ENCODE measurements around the gene KRT31.
"Not testable (repeated sequence)": the region's sequence is repeated elsewhere in the genome, so short reads cannot be mapped to it uniquely, and the experiment has no call there.

KRT31 gene

GRCh38 chr17:41396996-41397660 is at the start of gene KRT31:
Gene KRT31, minus strand, starts transcription at chr17:41397608. Its CDS starts 69 bp downstream, at chr17:41397539.
- DNase-seq (ENCODE audit: low read depth, low spot score) = no peak

DNA sequence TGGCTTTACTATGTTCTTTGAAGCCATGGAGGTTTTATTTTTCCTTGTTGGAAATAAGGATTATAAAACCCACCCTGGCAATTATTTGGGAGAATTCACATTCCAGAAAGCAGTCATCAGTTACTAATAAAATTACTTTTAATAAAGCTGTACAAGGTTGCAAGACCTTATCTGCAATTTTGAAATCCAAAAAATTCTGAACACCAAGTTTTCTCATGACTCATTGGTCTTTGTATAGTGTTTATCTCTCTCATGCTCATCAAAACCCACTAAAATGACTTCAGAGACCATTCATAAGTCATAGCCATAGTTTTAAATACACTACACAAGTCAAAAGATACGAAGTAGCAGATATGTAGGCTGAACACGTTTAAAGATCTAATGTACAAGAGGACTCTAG is 49.4 kb upstream of the KRT31 start:
- DNase-seq (ENCODE audit: low read depth, low spot score) = no peak

- DNase-seq (ENCODE audit: low read depth, low spot score) = no peak
These were observed 47.2 kb upstream of the KRT31 start for GRCh38 chr17:41444640-41445039.

GRCh38 chr17:41444186-41444585 is 46.8 kb upstream of the KRT31 start:
- DNase-seq (ENCODE audit: low read depth, low spot score) = no peak

GRCh38 chr17:41442739-41443138 is 45.3 kb upstream of the KRT31 start:
- no peak for DNase-seq (ENCODE audit: low read depth, low spot score)

DNA sequence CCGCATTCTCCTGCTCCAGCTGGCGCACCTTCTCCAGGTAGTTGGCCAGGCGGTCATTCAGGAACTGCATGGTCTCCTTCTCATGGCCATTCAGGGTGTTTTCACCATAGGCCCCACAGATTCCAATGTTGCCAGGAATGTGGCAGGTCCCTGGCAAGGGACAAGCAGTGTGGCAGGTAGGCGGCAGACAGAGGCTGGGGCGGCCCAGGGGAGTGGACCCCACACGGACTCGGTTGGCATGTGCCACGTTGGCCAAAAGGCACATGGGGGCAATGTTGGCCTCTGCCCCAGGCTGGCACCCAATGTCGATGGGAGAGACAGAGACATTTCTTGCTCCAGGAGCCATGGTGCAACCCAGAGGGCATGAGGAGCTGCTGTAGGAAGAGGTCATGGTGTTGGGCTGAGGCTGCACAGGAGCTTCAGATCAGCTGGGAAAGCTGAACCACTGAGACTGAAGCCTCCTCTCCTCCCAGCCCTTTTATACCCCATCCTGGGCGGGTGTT is 43.2 kb upstream of the KRT31 start, which contains the start of gene KRT38:
KRT38 (minus strand) TSS at position 453 of the 503 bp plus-strand sequence; CDS start at position 391, 62 bp downstream.
- DNase-seq (ENCODE audit: low read depth, low spot score) = no peak

- no peak for DNase-seq (ENCODE audit: low read depth, low spot score)
These were observed 42.0 kb upstream of the KRT31 start for GRCh38 chr17:41439375-41439774.

DNA sequence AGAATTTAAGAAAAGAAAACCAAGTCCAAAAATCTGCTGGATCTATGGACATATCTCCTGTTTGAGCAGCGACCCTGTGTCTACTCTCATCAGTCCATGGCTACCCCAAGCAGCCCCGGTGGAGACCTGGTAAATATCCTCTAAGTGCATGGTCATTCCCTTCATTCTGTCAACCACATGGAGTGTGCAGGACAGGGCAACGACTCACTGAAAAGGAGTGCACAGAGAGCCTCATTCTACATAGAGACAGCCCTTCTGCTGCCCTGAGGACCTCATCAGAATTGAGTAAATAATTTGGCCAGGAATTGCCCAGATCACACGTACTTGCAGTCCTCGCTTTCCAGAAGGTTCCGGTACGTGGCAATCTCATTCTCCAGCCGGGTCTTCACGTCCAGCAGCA is 40.4 kb upstream of the KRT31 start:
- no peak for DNase-seq (ENCODE audit: low read depth, low spot score)

DNA sequence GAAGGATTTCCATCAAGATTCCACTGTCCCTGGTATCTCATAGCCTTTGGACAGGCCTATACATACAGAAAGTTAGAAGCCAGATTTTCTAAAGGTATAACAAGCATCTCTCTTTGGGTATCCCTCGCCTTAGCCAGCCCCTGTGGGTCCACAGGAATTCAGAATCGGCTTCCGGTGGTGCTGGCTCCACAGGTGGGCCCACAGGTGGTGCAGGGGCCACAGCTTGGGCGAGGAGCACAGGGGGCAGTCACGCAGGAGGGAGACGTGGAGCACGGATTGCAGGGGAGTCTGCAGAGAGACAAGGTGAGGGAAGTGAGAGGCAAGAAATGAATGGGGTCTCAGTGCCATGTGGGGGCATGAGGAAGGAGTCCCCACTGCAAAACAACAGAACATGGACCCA is 39.8 kb upstream of the KRT31 start:
- DNase-seq (ENCODE audit: low read depth, low spot score) = no peak

DNA sequence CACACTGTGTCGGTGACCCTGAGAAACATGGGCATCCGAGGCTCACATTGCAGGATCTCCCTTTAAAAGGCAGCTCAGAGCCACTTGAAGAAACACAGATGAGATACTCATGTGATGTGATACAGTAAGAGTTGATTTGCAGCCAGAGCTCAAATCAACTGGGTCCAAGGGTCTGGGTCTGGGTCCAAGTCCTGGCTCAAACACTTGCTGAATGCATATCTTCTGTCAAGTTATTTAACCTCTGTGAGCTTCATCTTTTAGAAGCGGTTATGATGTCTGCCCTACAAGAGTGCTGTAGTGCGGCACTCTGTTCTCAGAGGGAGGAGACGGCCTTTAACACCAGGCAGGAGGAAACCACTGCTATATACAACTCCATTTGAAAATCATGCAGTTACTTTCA is 37.0 kb upstream of the KRT31 start:
- DNase-seq (ENCODE audit: low read depth, low spot score) = no peak

- no peak for DNase-seq (ENCODE audit: low read depth, low spot score)
These were observed 36.6 kb upstream of the KRT31 start for GRCh38 chr17:41434005-41434404.

GRCh38 chr17:41433586-41433985 is 36.2 kb upstream of the KRT31 start:
- no peak for DNase-seq (ENCODE audit: low read depth, low spot score)

DNA sequence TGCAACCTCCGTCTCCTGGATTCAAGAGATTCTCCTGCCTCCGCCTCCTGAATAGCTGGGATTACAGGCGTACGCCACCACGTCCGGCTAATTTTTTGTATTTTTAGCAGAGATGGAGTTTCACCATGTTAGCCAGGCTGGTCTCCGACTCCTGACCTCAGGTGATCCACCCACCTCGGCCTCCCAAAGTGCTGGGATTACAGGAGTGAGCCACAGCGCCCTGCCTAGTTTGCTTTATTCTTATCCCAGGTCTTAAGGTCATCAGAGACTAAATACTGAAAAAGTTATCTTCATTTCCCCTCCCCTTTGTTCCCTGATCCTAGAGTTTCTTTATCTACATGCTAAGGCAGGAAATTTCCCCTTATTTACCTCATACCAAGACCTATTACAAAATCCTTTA is 33.0 kb upstream of the KRT31 start:
- DNase-seq (ENCODE audit: low read depth, low spot score) = not testable (repeated sequence)

GRCh38 chr17:41429667-41430066 is 32.3 kb upstream of the KRT31 start:
- no peak for DNase-seq (ENCODE audit: low read depth, low spot score)

- no peak for DNase-seq (ENCODE audit: low read depth, low spot score)
These were observed 31.3 kb upstream of the KRT31 start for GRCh38 chr17:41428591-41429291.

DNA sequence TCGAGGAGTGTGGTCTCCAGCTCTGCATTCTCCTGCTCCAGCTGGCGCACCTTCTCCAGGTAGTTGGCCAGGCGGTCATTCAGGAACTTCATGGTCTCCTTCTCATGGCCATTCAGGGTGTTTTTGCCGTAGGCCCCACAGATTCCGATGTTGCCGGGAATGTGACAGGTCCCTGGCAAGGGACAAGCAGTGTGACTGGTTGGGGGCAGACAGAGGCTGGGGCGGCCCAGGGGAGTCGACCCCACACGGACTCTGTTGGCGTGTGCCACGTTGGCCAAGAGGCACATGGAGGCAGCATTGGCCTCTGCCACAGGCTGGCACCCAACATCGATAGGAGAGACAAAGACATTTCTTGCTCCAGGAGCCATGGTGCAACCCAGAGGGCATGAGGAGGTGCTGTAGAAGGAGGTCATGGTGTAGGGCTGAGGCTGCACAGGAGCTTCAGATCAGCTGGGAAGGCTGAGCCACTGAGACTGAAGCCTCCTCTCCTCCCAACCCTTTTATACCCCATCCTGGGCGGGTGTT is 26.8 kb upstream of the KRT31 start, which contains the start of gene KRT37:
KRT37 (minus strand) TSS at position 475 of the 525 bp plus-strand sequence; CDS start at position 413, 62 bp downstream.
- DNase-seq (ENCODE audit: low read depth, low spot score) = no peak

GRCh38 chr17:41422586-41422985 is 25.2 kb upstream of the KRT31 start:
- not testable (repeated sequence) for DNase-seq (ENCODE audit: low read depth, low spot score)

- DNase-seq (ENCODE audit: low read depth, low spot score) = no peak
These were observed 24.2 kb upstream of the KRT31 start for GRCh38 chr17:41421617-41422016.

DNA sequence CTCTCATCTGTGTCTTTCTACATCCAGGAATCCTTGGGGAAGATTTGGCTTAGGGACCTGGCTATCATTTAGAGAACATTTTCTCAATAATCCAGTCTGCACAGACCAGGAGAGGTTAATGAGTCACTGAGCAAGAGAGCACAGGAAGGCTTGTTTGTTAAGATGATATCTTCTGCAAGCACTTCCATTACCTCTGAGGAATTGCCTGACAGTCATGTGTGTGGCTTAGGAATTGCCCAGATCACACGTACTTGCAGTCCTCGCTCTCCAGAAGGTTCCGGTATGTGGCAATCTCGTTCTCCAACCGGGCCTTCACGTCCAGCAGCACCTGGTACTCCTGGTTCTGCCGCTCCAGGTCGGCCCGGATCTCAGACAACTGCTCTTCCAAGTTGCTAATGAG is 23.7 kb upstream of the KRT31 start:
- no peak for DNase-seq (ENCODE audit: low read depth, low spot score)

DNA sequence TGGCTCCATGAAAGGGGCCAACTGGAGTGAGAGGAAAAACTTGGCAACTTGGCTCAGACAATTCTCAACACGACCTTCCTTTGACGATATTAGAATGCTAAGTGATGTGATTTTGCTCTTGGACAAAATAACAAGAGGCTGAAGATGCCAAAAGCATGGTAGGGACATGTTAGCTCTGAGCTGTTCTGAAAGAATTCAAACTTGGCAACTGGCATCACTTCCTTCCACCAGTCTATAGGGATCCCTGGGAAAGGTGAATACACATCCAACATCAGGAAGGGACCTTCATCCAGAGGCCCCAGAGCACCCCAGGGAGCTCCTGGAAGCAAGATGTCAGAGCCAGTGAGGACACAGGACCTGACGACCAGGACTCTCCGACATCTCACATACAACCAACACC is 22.7 kb upstream of the KRT31 start:
- DNase-seq (ENCODE audit: low read depth, low spot score) = no peak

- DNase-seq (ENCODE audit: low read depth, low spot score) = no peak
These were observed 22.3 kb upstream of the KRT31 start for GRCh38 chr17:41419716-41420115.

- DNase-seq (ENCODE audit: low read depth, low spot score) = no peak
These were observed 20.9 kb upstream of the KRT31 start for GRCh38 chr17:41418116-41418860.
